Stomach smooth muscle (tissue), 2 donors: ENCODE data around the gene TMEM51.
A peak's percentile ranks its signal among the peaks of the same experiment; 100 is the strongest.

Source experiments
- H3K27ac ChIP-seq: one replicate; pipeline ENCODE4 v1.7.0; 2013; ENCODE audit warnings: mild to moderate bottlenecking, low read length, inconsistent platforms
- H3K27me3 ChIP-seq, 2 donors: one replicate each; pipeline ENCODE4 v1.7.0; 2013; ENCODE audit warnings: low read length in 2 of 2; ENCODE audit not compliant: insufficient read depth in 2 of 2, control insufficient read depth in 1 of 2
- H3K36me3 ChIP-seq, 2 donors: one replicate each; pipeline ENCODE4 v1.7.0; 2013; ENCODE audit warnings: low read length in 2 of 2; ENCODE audit not compliant: control insufficient read depth in 2 of 2, insufficient read depth in 2 of 2
- H3K4me1 ChIP-seq: one replicate; pipeline ENCODE4 v1.7.0; 2013; ENCODE audit warnings: low read length; ENCODE audit not compliant: control insufficient read depth, insufficient read depth
- H3K4me3 ChIP-seq, 2 donors: one replicate each; pipeline ENCODE4 v1.7.0; 2013; ENCODE audit warnings: low read length in 2 of 2
- H3K9ac ChIP-seq, 2 donors: one replicate each; pipeline ENCODE4 v1.7.0; 2013; ENCODE audit warnings: low read length in 2 of 2, mild to moderate bottlenecking in 1 of 2
- H3K9me3 ChIP-seq, 2 donors: one replicate each; pipeline ENCODE4 v1.7.0; 2013; ENCODE audit warnings: low read length in 2 of 2; ENCODE audit not compliant: control insufficient read depth in 2 of 2
- donor health status: healthy.
- donor health status: Pancreatic carcinoma.

Gene TMEM51

GRCh38 chr1:15187175-15188129 is 33.9 kb downstream of the TMEM51 start:
- Histone ChIP-seq H3K4me1 (peaks cover 48% of the 10 kb centered on the region), H3K4me3 (no peak overlapping the region), H3K27me3 (no peaks in the 10 kb centered on the region), H3K9ac (no peak overlapping the region), H3K9me3 (no peaks in the 10 kb centered on the region), H3K27ac (no peak overlapping the region), H3K36me3 (no peaks in the 10 kb centered on the region)

- no peaks in the 10 kb centered on the region for H3K9me3 ChIP-seq
- H3K9ac ChIP-seq, result no peak overlapping the region
- H3K36me3 ChIP-seq, result no peaks in the 10 kb centered on the region
- no peaks in the 10 kb centered on the region for H3K27me3 ChIP-seq
- H3K4me3 ChIP-seq, result no peak overlapping the region
- peak overlapping the region; percentile 6 for H3K27ac ChIP-seq
- H3K4me1 ChIP-seq, result peaks cover 53% of the 10 kb centered on the region
These were observed 34.6 kb downstream of the TMEM51 start for GRCh38 chr1:15188130-15188524.

- Histone ChIP-seq H3K4me3 (no peak overlapping the region), H3K36me3 (no peaks in the 10 kb centered on the region), H3K9ac (peak overlapping the region in 1 of 2 donors; percentile 5), H3K4me1 (peaks cover 55% of the 10 kb centered on the region), H3K27ac (no peak overlapping the region), H3K9me3 (no peaks in the 10 kb centered on the region), H3K27me3 (no peaks in the 10 kb centered on the region)
These were observed 35.1 kb downstream of the TMEM51 start for GRCh38 chr1:15188678-15189077.

GRCh38 chr1:15189692-15190370 is 36.3 kb downstream of the TMEM51 start:
- H3K9ac ChIP-seq, result no peak overlapping the region
- H3K27me3 ChIP-seq, result no peaks in the 10 kb centered on the region
- peak overlapping the region; percentile 3 for H3K27ac ChIP-seq
- H3K9me3 ChIP-seq, result no peaks in the 10 kb centered on the region
- H3K36me3 ChIP-seq, result no peaks in the 10 kb centered on the region
- no peak overlapping the region for H3K4me3 ChIP-seq
- peaks cover 57% of the 10 kb centered on the region for H3K4me1 ChIP-seq

- H3K4me3 ChIP-seq, result no peak overlapping the region
- no peaks in the 10 kb centered on the region for H3K27me3 ChIP-seq
- H3K9ac ChIP-seq, result no peak overlapping the region
- H3K36me3 ChIP-seq, result peaks cover 0 to 3% of the 10 kb centered on the region in 2 donors
- no peaks in the 10 kb centered on the region for H3K9me3 ChIP-seq
- H3K4me1 ChIP-seq, result peaks cover 62% of the 10 kb centered on the region
- H3K27ac ChIP-seq, result peak overlapping the region; percentile 49
These were observed 37.7 kb downstream of the TMEM51 start for GRCh38 chr1:15191267-15191666.

GRCh38 chr1:15191770-15192169 is 38.2 kb downstream of the TMEM51 start:
- H3K4me3 ChIP-seq, result no peak overlapping the region
- no peaks in the 10 kb centered on the region for H3K27me3 ChIP-seq
- H3K36me3 ChIP-seq, result peaks cover 0 to 3% of the 10 kb centered on the region in 2 donors
- H3K9me3 ChIP-seq, result no peaks in the 10 kb centered on the region
- no peak overlapping the region for H3K9ac ChIP-seq
- peaks cover 58% of the 10 kb centered on the region for H3K4me1 ChIP-seq
- peak overlapping the region; percentile 49 for H3K27ac ChIP-seq

GRCh38 chr1:15192916-15193550 is 39.5 kb downstream of the TMEM51 start:
- Histone ChIP-seq H3K27me3 (no peaks in the 10 kb centered on the region), H3K4me1 (peaks cover 56% of the 10 kb centered on the region), H3K27ac (peak overlapping the region; percentile 46), H3K36me3 (peaks cover 0 to 3% of the 10 kb centered on the region in 2 donors), H3K4me3 (no peak overlapping the region), H3K9ac (no peak overlapping the region), H3K9me3 (no peaks in the 10 kb centered on the region)

GRCh38 chr1:15195420-15196052 is 42.0 kb downstream of the TMEM51 start:
- no peak overlapping the region for H3K4me3 ChIP-seq
- H3K27me3 ChIP-seq, result no peaks in the 10 kb centered on the region
- H3K9ac ChIP-seq, result no peak overlapping the region

GRCh38 chr1:15196069-15196468 is 42.5 kb downstream of the TMEM51 start:
- H3K27ac ChIP-seq, result no peak overlapping the region
- peaks cover 56% of the 10 kb centered on the region for H3K4me1 ChIP-seq
- no peaks in the 10 kb centered on the region for H3K9me3 ChIP-seq
- H3K9ac ChIP-seq, result no peak overlapping the region
- H3K27me3 ChIP-seq, result no peaks in the 10 kb centered on the region
- H3K36me3 ChIP-seq, result peaks cover 0 to 3% of the 10 kb centered on the region in 2 donors
- H3K4me3 ChIP-seq, result no peak overlapping the region

More at GRCh38 chr1:15195420-15196052, 42.0 kb downstream of the TMEM51 start:
- Histone ChIP-seq H3K27ac (no peak overlapping the region), H3K36me3 (peaks cover 0 to 3% of the 10 kb centered on the region in 2 donors), H3K9me3 (no peaks in the 10 kb centered on the region), H3K4me1 (peaks cover 52% of the 10 kb centered on the region)

GRCh38 chr1:15196807-15197530 is 43.4 kb downstream of the TMEM51 start:
- H3K4me3 ChIP-seq, result no peak overlapping the region
- peaks cover 54% of the 10 kb centered on the region for H3K4me1 ChIP-seq
- peak overlapping the region; percentile 31 for H3K27ac ChIP-seq
- no peak overlapping the region for H3K9ac ChIP-seq
- peaks cover 0 to 3% of the 10 kb centered on the region in 2 donors for H3K36me3 ChIP-seq
- H3K9me3 ChIP-seq, result no peaks in the 10 kb centered on the region
- H3K27me3 ChIP-seq, result no peaks in the 10 kb centered on the region
